Measurements from ENCODE around the gene NMU.

- no peak for TF ChIP-seq CTCF (IDR thresholded peaks at IDR 0.05 in 4 of 5, conservative IDR thresholded peaks at IDR 0.05 in 1 of 5)
- no peak for TF ChIP-seq POLR2A (IDR thresholded peaks at IDR 0.05)
These were observed 23.8 kb downstream of the NMU start for GRCh38 chr4:55612341-55612740.
